HUES6 (cell line): ENCODE results near the gene REEP2.
"Not testable (repeated sequence)": the region's sequence is repeated elsewhere in the genome, so short reads cannot be mapped to it uniquely, and the experiment has no call there.

Source experiments
- H3K27ac ChIP-seq: 2 replicates; pipeline ENCODE4 v1.7.0; 2013; ENCODE audit warnings: low read depth, mild to moderate bottlenecking, low read length, inconsistent platforms
- H3K27me3 ChIP-seq: 2 replicates; pipeline ENCODE4 v1.6.1; 2013; ENCODE audit warnings: low read length; ENCODE audit not compliant: control insufficient read depth, insufficient read depth
- H3K36me3 ChIP-seq: 2 replicates; pipeline ENCODE4 v1.6.1; 2013; ENCODE audit warnings: low read length; ENCODE audit not compliant: control insufficient read depth, insufficient read depth
- H3K4me1 ChIP-seq: 2 replicates; pipeline ENCODE4 v1.6.1; 2013; ENCODE audit warnings: low read length; ENCODE audit not compliant: control insufficient read depth, insufficient read depth
- H3K4me3 ChIP-seq: 2 replicates; pipeline ENCODE4 v1.5.1; 2013; ENCODE audit warnings: low read depth, low read length
- H3K9ac ChIP-seq: one replicate; pipeline ENCODE4 v1.6.1; 2013; ENCODE audit warnings: mild to moderate bottlenecking, low read length
- H3K9me3 ChIP-seq: 2 replicates; pipeline ENCODE4 v1.6.1; 2013; ENCODE audit warnings: low read depth, low read length; ENCODE audit not compliant: control insufficient read depth, insufficient read depth

The REEP2 gene

GRCh38 chr5:138468133-138468965 lies 29.5 kb downstream of the REEP2 start:
- Histone ChIP-seq H3K4me1 (peaks cover 16% of the 10 kb centered on the region), H3K27me3 (peaks cover 27% of the 10 kb centered on the region), H3K4me3 (peak overlapping the region; percentile 85; the same call in 1 of the 2 replicates), H3K9ac (no peak overlapping the region), H3K27ac (no peak overlapping the region), H3K9me3 (no peaks in the 10 kb centered on the region), H3K36me3 (peaks cover 16% of the 10 kb centered on the region)

- Histone ChIP-seq H3K4me3 (no peak overlapping the region), H3K4me1 (peaks cover 12% of the 10 kb centered on the region), H3K36me3 (peaks cover 16% of the 10 kb centered on the region), H3K27ac (no peak overlapping the region), H3K27me3 (peaks cover 27% of the 10 kb centered on the region), H3K9ac (no peak overlapping the region), H3K9me3 (no peaks in the 10 kb centered on the region)
Measured at GRCh38 chr5:138468966-138469539, 30.2 kb downstream of the REEP2 start.

GRCh38 chr5:138469540-138470321 lies 30.9 kb downstream of the REEP2 start:
- peaks cover 27% of the 10 kb centered on the region for H3K27me3 ChIP-seq
- peaks cover 16% of the 10 kb centered on the region for H3K36me3 ChIP-seq
- H3K4me3 ChIP-seq: no peak overlapping the region
- H3K9me3 ChIP-seq: no peaks in the 10 kb centered on the region
- peaks cover 12% of the 10 kb centered on the region for H3K4me1 ChIP-seq
- no peak overlapping the region for H3K9ac ChIP-seq
- no peak overlapping the region for H3K27ac ChIP-seq

- peaks cover 27% of the 10 kb centered on the region for H3K27me3 ChIP-seq
- H3K36me3 ChIP-seq: peaks cover 16% of the 10 kb centered on the region
- H3K9ac ChIP-seq: no peak overlapping the region
- no peak overlapping the region for H3K4me3 ChIP-seq
- H3K9me3 ChIP-seq: no peaks in the 10 kb centered on the region
- no peak overlapping the region for H3K27ac ChIP-seq
- peaks cover 12% of the 10 kb centered on the region for H3K4me1 ChIP-seq
Measured at GRCh38 chr5:138470322-138471051, 31.6 kb downstream of the REEP2 start.

- Histone ChIP-seq H3K4me1 (peaks cover 12% of the 10 kb centered on the region), H3K9ac (no peak overlapping the region), H3K4me3 (no peak overlapping the region), H3K36me3 (peaks cover 16% of the 10 kb centered on the region), H3K9me3 (no peaks in the 10 kb centered on the region), H3K27ac (no peak overlapping the region), H3K27me3 (peaks cover 22% of the 10 kb centered on the region)
Measured at GRCh38 chr5:138471052-138471361, 32.1 kb downstream of the REEP2 start.

GRCh38 chr5:138472353-138472752 lies 33.5 kb downstream of the REEP2 start:
- H3K4me1 ChIP-seq: peaks cover 7% of the 10 kb centered on the region
- peaks cover 9% of the 10 kb centered on the region for H3K27me3 ChIP-seq
- H3K36me3 ChIP-seq: peaks cover 9% of the 10 kb centered on the region
- no peak overlapping the region for H3K27ac ChIP-seq
- no peaks in the 10 kb centered on the region for H3K9me3 ChIP-seq
- H3K9ac ChIP-seq: no peak overlapping the region
- no peak overlapping the region for H3K4me3 ChIP-seq

- not testable (repeated sequence) for H3K27me3 ChIP-seq, H3K9me3 ChIP-seq, H3K36me3 ChIP-seq, H3K9ac ChIP-seq, H3K27ac ChIP-seq, H3K4me3 ChIP-seq, H3K4me1 ChIP-seq
Measured at GRCh38 chr5:138473151-138473550, 34.3 kb downstream of the REEP2 start.

- H3K4me3 ChIP-seq: no peak overlapping the region
- no peaks in the 10 kb centered on the region for H3K9me3 ChIP-seq
- H3K9ac ChIP-seq: no peak overlapping the region
- peaks cover 7% of the 10 kb centered on the region for H3K4me1 ChIP-seq
- no peak overlapping the region for H3K27ac ChIP-seq
- no peaks in the 10 kb centered on the region for H3K27me3 ChIP-seq
- H3K36me3 ChIP-seq: no peaks in the 10 kb centered on the region
Measured at GRCh38 chr5:138476918-138477317, 38.1 kb downstream of the REEP2 start.

GRCh38 chr5:138482638-138483037 lies 43.8 kb downstream of the REEP2 start:
- Histone ChIP-seq H3K36me3 (no peaks in the 10 kb centered on the region), H3K4me1 (no peaks in the 10 kb centered on the region), H3K27ac (no peak overlapping the region), H3K27me3 (no peaks in the 10 kb centered on the region), H3K9me3 (no peaks in the 10 kb centered on the region), H3K4me3 (no peak overlapping the region), H3K9ac (no peak overlapping the region)

GRCh38 chr5:138488481-138488945 lies 49.7 kb downstream of the REEP2 start:
- Histone ChIP-seq H3K9me3 (no peaks in the 10 kb centered on the region), H3K9ac (no peak overlapping the region), H3K4me1 (peaks cover 21% of the 10 kb centered on the region), H3K36me3 (no peaks in the 10 kb centered on the region), H3K27ac (no peak overlapping the region), H3K4me3 (no peak overlapping the region), H3K27me3 (peaks cover 28% of the 10 kb centered on the region)
